GM13976 (cell line): ENCODE measurements around the gene EXOC5.

Experiments
- DNase-seq: peaks from one replicate; pipeline ENCODE4 v3.0.0; 2012; ENCODE audit warnings: low spot score
- in situ Hi-C: fragments of 300-500 bp; cut with MboI; formaldehyde crosslinking; loops from one replicate; pipeline ENCODE4 v1.12.0; 2022; ENCODE audit warnings: low sequenced_read_pairs, mixed read lengths, inconsistent platforms; ENCODE audit not compliant: unreplicated experiment
- TF ChIP-seq, protein P1 (sequence below): IDR thresholded peaks from 2 replicates; pipeline ENCODE4 v1.5.1; 2012; ENCODE audit warnings: borderline replicate concordance, mild to moderate bottlenecking; ENCODE audit not compliant: insufficient read depth; ENCODE audit errors: extremely low read depth, missing control alignments, control extremely low read depth

The EXOC5 gene

DNA sequence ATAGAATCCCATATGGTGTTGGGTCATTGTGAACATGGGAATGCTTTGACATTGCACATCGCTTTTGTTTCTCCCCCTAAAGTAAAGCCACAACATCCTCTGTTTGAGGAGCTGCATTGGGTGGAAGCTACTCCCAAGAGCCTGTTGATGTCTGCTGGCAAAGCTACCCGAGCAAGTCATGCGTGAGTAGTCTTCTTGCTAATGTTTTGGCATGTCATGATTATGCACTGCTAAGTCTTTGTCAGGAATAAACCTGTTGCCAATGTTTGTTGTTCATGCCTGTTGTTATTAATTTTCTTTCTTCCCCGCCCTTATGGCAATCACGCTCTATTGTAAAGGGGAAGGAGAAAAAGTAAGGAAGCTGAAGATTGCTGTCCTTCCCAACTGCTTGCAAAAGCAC, 97.3 kb downstream of the EXOC5 start:
- in situ Hi-C loops: no loop called here
- TF ChIP-seq, protein P1, sequence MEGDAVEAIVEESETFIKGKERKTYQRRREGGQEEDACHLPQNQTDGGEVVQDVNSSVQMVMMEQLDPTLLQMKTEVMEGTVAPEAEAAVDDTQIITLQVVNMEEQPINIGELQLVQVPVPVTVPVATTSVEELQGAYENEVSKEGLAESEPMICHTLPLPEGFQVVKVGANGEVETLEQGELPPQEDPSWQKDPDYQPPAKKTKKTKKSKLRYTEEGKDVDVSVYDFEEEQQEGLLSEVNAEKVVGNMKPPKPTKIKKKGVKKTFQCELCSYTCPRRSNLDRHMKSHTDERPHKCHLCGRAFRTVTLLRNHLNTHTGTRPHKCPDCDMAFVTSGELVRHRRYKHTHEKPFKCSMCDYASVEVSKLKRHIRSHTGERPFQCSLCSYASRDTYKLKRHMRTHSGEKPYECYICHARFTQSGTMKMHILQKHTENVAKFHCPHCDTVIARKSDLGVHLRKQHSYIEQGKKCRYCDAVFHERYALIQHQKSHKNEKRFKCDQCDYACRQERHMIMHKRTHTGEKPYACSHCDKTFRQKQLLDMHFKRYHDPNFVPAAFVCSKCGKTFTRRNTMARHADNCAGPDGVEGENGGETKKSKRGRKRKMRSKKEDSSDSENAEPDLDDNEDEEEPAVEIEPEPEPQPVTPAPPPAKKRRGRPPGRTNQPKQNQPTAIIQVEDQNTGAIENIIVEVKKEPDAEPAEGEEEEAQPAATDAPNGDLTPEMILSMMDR: no peak
- DNase-seq: no peak

DNA sequence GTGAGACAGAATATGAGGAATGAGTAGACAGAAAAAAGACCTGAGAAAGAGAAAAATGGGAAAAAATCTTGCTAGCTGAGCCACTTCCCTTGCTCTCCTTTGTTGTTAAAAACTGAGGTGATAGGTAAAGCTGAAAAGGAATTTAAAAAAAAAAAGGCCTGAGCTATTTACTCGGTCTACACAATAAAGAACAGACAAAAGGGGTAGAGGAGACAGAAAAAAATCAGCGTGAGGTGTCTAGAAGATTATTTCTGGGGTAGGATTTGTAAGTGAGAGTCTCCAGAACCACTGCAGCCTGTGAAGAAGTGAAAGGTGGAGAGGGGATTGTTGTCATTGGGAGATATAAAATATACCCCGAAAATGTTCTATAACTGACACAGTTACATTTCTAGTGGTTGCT, 98.8 kb downstream of the EXOC5 start:
- no peak for DNase-seq
- in situ Hi-C loops: no loop called here
- TF ChIP-seq, protein P1: no peak

DNA sequence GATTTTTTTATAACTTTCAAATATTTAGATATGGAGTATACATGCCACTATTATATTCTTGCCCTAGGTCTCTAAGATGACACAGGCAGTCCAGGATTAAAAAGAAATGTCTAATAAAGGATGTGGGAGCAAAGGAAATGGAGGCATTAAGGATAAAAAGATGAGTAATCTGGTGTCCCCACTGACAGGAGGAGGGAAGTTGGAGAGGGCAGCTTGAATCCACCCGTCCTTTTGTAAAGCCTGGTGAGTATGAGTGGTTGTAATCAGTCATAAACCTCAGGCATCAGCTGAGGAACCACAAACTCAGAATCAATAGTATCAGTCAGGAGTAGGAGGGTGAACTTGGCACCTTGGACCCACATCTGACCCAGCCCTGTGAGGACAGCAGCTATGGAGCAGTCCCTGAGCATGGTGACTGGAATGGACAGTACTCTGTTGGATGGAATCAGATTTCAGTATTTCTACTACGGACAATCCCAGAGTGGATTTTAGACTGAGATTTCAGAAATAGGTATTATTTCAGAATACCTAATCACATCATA, 100.5 kb downstream of the EXOC5 start:
- DNase-seq: no peak
- in situ Hi-C loops: no loop called here
- TF ChIP-seq, protein P1: no peak

DNA sequence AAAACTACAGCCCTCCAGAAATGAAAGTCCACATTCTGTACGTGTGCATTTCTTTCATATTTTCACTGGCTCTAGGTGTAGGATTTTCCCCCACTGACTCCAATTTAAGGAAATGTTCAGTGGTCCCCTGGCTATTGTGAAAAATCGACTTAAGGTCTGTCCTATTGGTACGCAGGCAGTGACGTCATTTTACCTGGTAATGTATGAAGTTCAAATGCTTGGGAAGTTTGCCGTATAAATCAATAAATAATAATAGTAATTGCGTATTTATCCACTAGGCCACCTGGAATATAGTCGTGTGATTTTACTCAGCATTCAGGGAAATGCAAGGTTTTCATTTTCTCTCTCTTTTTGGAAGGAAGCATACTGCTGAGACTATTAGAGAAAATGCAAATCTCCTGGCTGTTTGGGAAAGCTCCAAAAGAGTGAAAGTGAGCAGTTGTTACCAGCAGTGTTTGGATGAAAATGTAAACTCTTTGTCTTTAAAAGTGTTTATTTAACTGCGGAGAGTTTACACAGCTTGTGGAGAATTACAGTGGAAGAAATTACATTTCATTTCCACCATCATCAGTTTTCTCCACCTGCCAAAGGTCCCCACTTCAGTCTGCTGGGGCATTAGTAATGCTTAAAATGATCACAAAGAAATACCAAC, 107.0 kb downstream of the EXOC5 start:
- in situ Hi-C loops: no loop called here
- TF ChIP-seq, protein P1: no peak
- DNase-seq: no peak

DNA sequence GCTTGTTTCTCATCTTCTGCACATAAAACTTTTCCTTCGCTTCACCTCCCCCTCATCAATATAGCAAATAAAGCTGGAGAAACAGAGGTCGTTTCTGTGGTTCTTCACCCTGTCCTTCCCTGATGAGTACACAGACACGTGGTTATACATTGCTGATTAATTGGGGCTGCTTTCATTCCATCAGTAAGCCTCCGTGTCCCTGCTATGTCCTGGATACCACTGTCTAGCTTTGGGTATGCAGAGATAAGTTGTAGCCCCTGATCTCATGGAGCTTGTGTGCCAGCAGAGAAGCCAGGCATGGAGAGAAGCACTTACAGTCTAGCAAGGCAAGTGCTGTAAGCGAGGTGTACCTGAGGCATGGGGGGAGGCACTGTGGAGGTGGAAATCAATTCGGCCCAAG, 108.4 kb downstream of the EXOC5 start:
- no peak for DNase-seq
- TF ChIP-seq, protein P1: no peak
- in situ Hi-C loops: no loop called here

DNA sequence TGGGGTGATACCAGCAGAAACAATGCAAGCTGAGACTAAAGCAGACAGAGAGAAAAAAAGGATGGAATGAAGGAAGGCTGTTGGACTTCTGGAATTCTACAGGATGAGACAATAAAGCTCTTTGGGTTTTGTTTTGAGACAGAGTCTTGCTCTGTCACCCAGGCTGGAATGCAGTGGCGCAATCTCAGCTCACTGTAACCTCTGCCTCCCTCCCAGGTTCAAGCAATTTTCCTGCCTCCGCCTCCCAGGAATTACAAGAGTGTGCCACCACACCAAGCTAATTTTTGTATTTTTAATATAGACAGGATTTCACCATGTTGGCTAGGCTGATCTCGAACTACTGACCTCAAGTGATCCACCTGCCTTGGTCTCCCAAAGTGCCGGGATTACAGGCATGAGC, 115.4 kb downstream of the EXOC5 start:
- no peak for DNase-seq
- TF ChIP-seq, protein P1: no peak
- in situ Hi-C loops: no loop called here
